SK-N-SH (cell line): ENCODE data around the gene GEN1. TPM values are rescaled to one million over a fixed set of nuclear protein-coding genes. Genes with fewer than 3 reads are reported as not detected.
A peak's percentile ranks its signal among the peaks of the same experiment; 100 is the strongest.

Experiments used
- CHD2 ChIP-seq: fragments of 150-350 bp; IDR thresholded peaks from 2 replicates; pipeline ENCODE4 v1.6.1; 2018; ENCODE audit warnings: low read length; ENCODE audit not compliant: partially characterized antibody
- FOSL2 ChIP-seq: IDR thresholded peaks from 2 replicates; pipeline ENCODE4 v1.4.0; 2012; ENCODE audit warnings: low read depth, mild to moderate bottlenecking, moderate library complexity, borderline replicate concordance
- FOXJ3 ChIP-seq: sonication (generic); formaldehyde crosslinking; IDR thresholded peaks from 2 replicates; pipeline ENCODE4 v1.5.1; 2020; ENCODE audit warnings: mild to moderate bottlenecking, missing genetic modification reagents
- GABPA ChIP-seq: IDR thresholded peaks from 2 replicates; pipeline ENCODE4 v1.4.0; 2012; ENCODE audit warnings: low read depth, mild to moderate bottlenecking
- GATA2 ChIP-seq: sonication (generic); formaldehyde crosslinking; IDR thresholded peaks from 2 replicates; pipeline ENCODE4 v1.5.0; 2020; ENCODE audit warnings: mild to moderate bottlenecking, missing genetic modification reagents
- JUND ChIP-seq: IDR thresholded peaks from 2 replicates; pipeline ENCODE4 v1.4.0; 2012
- MXI1 ChIP-seq: IDR thresholded peaks from 2 replicates; pipeline ENCODE4 v1.6.1; 2012; ENCODE audit warnings: mild to moderate bottlenecking, low read depth, low read length, improper control_type of control experiment
- NFIC ChIP-seq: IDR thresholded peaks from 2 replicates; pipeline ENCODE4 v1.4.0; 2012; ENCODE audit warnings: borderline replicate concordance
- NRF1 ChIP-seq: IDR thresholded peaks from 2 replicates; pipeline ENCODE4 v1.6.1; 2012; ENCODE audit warnings: low read depth, mild to moderate bottlenecking, low read length
- RAD21 ChIP-seq: IDR thresholded peaks from 2 replicates; pipeline ENCODE4 v1.6.1; 2012; ENCODE audit warnings: mild to moderate bottlenecking, low read length
- RFX5 ChIP-seq: IDR thresholded peaks from 2 replicates; pipeline ENCODE4 v1.6.1; 2012; ENCODE audit warnings: mild to moderate bottlenecking, improper control_type of control experiment, low read length
- RXRA ChIP-seq: IDR thresholded peaks from 2 replicates; pipeline ENCODE4 v1.4.0; 2012; ENCODE audit warnings: low read depth, mild to moderate bottlenecking, borderline replicate concordance
- SIN3A ChIP-seq: IDR thresholded peaks from 2 replicates; pipeline ENCODE4 v1.6.1; 2012; ENCODE audit warnings: low read depth, mild to moderate bottlenecking, low read length, moderate library complexity, borderline replicate concordance
- SMC3 ChIP-seq: IDR thresholded peaks from 2 replicates; pipeline ENCODE4 v1.6.1; 2012; ENCODE audit warnings: low read depth, low read length, improper control_type of control experiment
- TCF12 ChIP-seq: IDR thresholded peaks from 2 replicates; pipeline ENCODE4 v1.4.0; 2012
- TEAD4 ChIP-seq: IDR thresholded peaks from 2 replicates; pipeline ENCODE4 v1.4.0; 2012; ENCODE audit warnings: mild to moderate bottlenecking, borderline replicate concordance; ENCODE audit not compliant: insufficient read depth
- polyA plus RNA-seq, 3 experiments: library from polyadenylated mRNA; depleted of rRNA; stranded (reverse); fragments of >200 nt; gene quantifications; 2 replicates each; pipeline ENCODE4 v1.2.3, GENCODE V29; 2012
- TF ChIP-seq, protein P1 (sequence below): IDR thresholded peaks from 2 replicates; pipeline ENCODE4 v1.4.0; 2012; ENCODE audit warnings: low read depth, borderline replicate concordance
- TF ChIP-seq, protein P2 (sequence below): IDR thresholded peaks from 2 replicates; pipeline ENCODE4; 2012
- TF ChIP-seq, protein P3 (sequence below): IDR thresholded peaks from 2 replicates; pipeline ENCODE4 v1.4.0; 2012; ENCODE audit warnings: low read depth
- TF ChIP-seq, protein P4 (sequence below): IDR thresholded peaks from 2 replicates; pipeline ENCODE4 v1.4.0; 2012; ENCODE audit warnings: low read depth, borderline replicate concordance

GEN1 gene
- polyA plus RNA-seq, 1 of the 3 experiments (the other 2 are of a cell fraction) = 5.3 TPM

DNA sequence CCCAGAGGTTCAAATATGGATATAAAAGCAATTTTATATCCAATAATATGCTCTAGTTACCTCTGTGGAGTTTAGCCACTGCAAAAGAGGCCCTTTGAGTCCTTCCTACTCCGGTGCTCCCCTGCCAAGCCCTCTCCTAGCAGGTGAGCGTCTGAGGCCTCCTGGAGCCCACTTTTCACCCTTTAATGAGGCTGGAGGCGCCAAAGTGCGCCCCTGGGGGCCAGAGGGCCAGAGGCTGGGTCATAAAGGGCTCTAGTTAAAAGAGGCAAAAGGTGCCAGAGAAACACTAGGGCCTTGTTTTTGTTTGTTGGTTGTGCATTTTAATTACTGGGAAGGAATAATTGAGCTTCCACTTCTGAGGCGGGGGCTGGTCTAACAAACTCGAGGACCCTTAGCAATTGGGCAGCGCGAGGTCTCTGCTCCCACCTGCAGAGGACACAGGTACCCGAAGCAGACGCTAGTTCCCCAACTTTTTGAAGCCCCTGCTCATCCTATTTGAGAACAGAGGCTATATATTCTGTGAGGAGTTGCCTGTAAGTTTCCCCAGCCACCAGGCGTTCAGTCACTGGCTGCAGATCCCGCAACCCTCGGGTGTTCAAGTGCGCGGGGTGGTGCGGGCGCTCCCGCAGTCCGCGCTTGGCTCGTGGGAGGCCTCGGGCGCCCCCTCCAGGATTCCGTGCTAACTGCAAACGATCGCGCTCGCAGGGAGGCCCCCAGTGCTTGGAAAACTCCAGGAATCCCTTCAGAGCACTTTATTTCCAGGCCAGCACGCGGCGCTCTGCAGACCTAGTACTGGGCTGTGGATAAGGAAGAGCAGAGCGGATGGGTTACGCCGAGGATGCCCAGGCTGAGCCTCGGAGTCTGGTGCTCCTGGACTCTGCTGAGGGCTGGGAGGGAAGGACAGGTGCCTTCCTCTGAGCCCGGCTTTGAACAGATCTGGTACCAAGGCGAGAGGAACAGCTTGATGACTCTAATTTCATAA is 76.4 kb downstream of the GEN1 start (continued):
- TF ChIP-seq MXI1 = 0 out of 2 replicates have a peak, but pooled peaks have one; percentile 23
- TF ChIP-seq NRF1 = 0 out of 2 replicates have a peak, but pooled peaks have one; percentile 4
- peak; percentile 71 for TF ChIP-seq SMC3
- TF ChIP-seq GATA2 (CRISPR knock-in tag) = no peak; the same call in 1 of the 2 replicates
- no peak for TF ChIP-seq TCF12
- no peak for TF ChIP-seq FOXJ3 (CRISPR knock-in tag)
- TF ChIP-seq, protein P1, sequence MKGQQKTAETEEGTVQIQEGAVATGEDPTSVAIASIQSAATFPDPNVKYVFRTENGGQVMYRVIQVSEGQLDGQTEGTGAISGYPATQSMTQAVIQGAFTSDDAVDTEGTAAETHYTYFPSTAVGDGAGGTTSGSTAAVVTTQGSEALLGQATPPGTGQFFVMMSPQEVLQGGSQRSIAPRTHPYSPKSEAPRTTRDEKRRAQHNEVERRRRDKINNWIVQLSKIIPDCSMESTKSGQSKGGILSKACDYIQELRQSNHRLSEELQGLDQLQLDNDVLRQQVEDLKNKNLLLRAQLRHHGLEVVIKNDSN = no peak
- no peak for TF ChIP-seq FOSL2
- no peak for TF ChIP-seq SIN3A
- no peak for TF ChIP-seq RFX5
- TF ChIP-seq JUND = no peak
- TF ChIP-seq TEAD4 = no peak
- TF ChIP-seq, protein P2, sequence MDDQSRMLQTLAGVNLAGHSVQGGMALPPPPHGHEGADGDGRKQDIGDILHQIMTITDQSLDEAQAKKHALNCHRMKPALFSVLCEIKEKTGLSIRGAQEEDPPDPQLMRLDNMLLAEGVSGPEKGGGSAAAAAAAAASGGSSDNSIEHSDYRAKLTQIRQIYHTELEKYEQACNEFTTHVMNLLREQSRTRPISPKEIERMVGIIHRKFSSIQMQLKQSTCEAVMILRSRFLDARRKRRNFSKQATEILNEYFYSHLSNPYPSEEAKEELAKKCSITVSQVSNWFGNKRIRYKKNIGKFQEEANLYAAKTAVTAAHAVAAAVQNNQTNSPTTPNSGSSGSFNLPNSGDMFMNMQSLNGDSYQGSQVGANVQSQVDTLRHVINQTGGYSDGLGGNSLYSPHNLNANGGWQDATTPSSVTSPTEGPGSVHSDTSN = no peak
- no peak for TF ChIP-seq NFIC
- TF ChIP-seq, protein P3, sequence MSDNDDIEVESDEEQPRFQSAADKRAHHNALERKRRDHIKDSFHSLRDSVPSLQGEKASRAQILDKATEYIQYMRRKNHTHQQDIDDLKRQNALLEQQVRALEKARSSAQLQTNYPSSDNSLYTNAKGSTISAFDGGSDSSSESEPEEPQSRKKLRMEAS = 0 out of 2 replicates have a peak, but pooled peaks have one; percentile 42
- TF ChIP-seq, protein P4, sequence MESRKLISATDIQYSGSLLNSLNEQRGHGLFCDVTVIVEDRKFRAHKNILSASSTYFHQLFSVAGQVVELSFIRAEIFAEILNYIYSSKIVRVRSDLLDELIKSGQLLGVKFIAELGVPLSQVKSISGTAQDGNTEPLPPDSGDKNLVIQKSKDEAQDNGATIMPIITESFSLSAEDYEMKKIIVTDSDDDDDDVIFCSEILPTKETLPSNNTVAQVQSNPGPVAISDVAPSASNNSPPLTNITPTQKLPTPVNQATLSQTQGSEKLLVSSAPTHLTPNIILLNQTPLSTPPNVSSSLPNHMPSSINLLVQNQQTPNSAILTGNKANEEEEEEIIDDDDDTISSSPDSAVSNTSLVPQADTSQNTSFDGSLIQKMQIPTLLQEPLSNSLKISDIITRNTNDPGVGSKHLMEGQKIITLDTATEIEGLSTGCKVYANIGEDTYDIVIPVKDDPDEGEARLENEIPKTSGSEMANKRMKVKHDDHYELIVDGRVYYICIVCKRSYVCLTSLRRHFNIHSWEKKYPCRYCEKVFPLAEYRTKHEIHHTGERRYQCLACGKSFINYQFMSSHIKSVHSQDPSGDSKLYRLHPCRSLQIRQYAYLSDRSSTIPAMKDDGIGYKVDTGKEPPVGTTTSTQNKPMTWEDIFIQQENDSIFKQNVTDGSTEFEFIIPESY = no peak
- TF ChIP-seq RXRA = no peak
- no peak for TF ChIP-seq GABPA
- TF ChIP-seq RAD21 = peak; percentile 79
- no peak for TF ChIP-seq CHD2
